Neural crest cell (in vitro differentiated cells): ENCODE measurements around the gene CFAP70. TPM values are rescaled to one million over a fixed set of nuclear protein-coding genes. Genes with fewer than 3 reads are reported as not detected.

Experiments used
- DNase-seq: peaks from one replicate; pipeline ENCODE4 v3.0.0; 2021; ENCODE audit warnings: low read depth, mixed read lengths, low spot score
- H3K27ac Mint-ChIP-seq: one replicate; pipeline ENCODE4 v1.8.0; 2021; ENCODE audit warnings: mild to moderate bottlenecking, mixed read lengths; ENCODE audit not compliant: unreplicated experiment
- H3K27me3 Mint-ChIP-seq: 2 replicates; pipeline ENCODE4 v1.8.0; 2021; ENCODE audit warnings: low read depth, mild to moderate bottlenecking, mixed read lengths
- H3K36me3 Mint-ChIP-seq: 2 replicates; pipeline ENCODE4 v1.8.0; 2021; ENCODE audit warnings: low read depth, mild to moderate bottlenecking, mixed read lengths
- H3K4me1 Mint-ChIP-seq: 2 replicates; pipeline ENCODE4 v1.8.0; 2021; ENCODE audit warnings: mixed read lengths
- H3K4me3 Mint-ChIP-seq: one replicate; pipeline ENCODE4 v1.8.0; 2021; ENCODE audit warnings: mild to moderate bottlenecking, mixed read lengths
- H3K9me3 Mint-ChIP-seq: 2 replicates; pipeline ENCODE4 v1.8.0; 2021; ENCODE audit warnings: mixed read lengths
- CTCF ChIP-seq: fragments of 200-600 bp; sonication (generic); conservative IDR thresholded peaks from 2 replicates; pipeline ENCODE4 v1.5.0; 2021; ENCODE audit warnings: antibody characterized with exemption, mild to moderate bottlenecking
- total RNA-seq: library from RNA; stranded (reverse); gene quantifications from 2 replicates; pipeline ENCODE4 v1.2.1, GENCODE V29; 2021

The CFAP70 gene
- total RNA-seq, 1 donor from 2014 or later = 0.65 TPM

- Mint-ChIP-seq H3K4me1 (no peaks in the 10 kb centered on the region), H3K36me3 (peaks cover 4% of the 10 kb centered on the region), H3K27ac (no peak overlapping the region), H3K4me3 (no peak overlapping the region), H3K9me3 (no peaks in the 10 kb centered on the region), H3K27me3 (no peaks in the 10 kb centered on the region)
- DNase-seq = no peak
- no peak for TF ChIP-seq CTCF
These were observed 133.1 kb downstream of the CFAP70 start for GRCh38 chr10:73225518-73225917.

GRCh38 chr10:73220989-73221388 lies 137.7 kb downstream of the CFAP70 start:
- Mint-ChIP-seq H3K9me3 (no peaks in the 10 kb centered on the region), H3K36me3 (peaks cover 24% of the 10 kb centered on the region), H3K27me3 (no peaks in the 10 kb centered on the region), H3K4me1 (no peaks in the 10 kb centered on the region), H3K4me3 (no peak overlapping the region), H3K27ac (no peak overlapping the region)
- no peak for DNase-seq
- TF ChIP-seq CTCF = no peak

GRCh38 chr10:73219384-73219783 lies 139.3 kb downstream of the CFAP70 start:
- no peaks in the 10 kb centered on the region for H3K4me1 Mint-ChIP-seq

GRCh38 chr10:73218431-73219191 lies 140.1 kb downstream of the CFAP70 start:
- H3K4me1 Mint-ChIP-seq = no peaks in the 10 kb centered on the region
- H3K36me3 Mint-ChIP-seq = peaks cover 29% of the 10 kb centered on the region
- H3K27ac Mint-ChIP-seq = no peak overlapping the region
- no peaks in the 10 kb centered on the region for H3K9me3 Mint-ChIP-seq
- DNase-seq = no peak
- TF ChIP-seq CTCF = peak; percentile 57
- H3K27me3 Mint-ChIP-seq = no peaks in the 10 kb centered on the region
- H3K4me3 Mint-ChIP-seq = no peak overlapping the region

More at GRCh38 chr10:73219384-73219783, 139.3 kb downstream of the CFAP70 start:
- H3K36me3 Mint-ChIP-seq = peaks cover 29% of the 10 kb centered on the region
- no peak overlapping the region for H3K4me3 Mint-ChIP-seq
- TF ChIP-seq CTCF = no peak
- H3K27ac Mint-ChIP-seq = no peak overlapping the region
- H3K9me3 Mint-ChIP-seq = no peaks in the 10 kb centered on the region
- no peak for DNase-seq
- H3K27me3 Mint-ChIP-seq = no peaks in the 10 kb centered on the region

- H3K4me1 Mint-ChIP-seq = no peaks in the 10 kb centered on the region
- no peak overlapping the region for H3K27ac Mint-ChIP-seq
- H3K36me3 Mint-ChIP-seq = peaks cover 31% of the 10 kb centered on the region
- no peak for TF ChIP-seq CTCF
- no peak for DNase-seq
- no peak overlapping the region for H3K4me3 Mint-ChIP-seq
- H3K9me3 Mint-ChIP-seq = no peaks in the 10 kb centered on the region
- no peaks in the 10 kb centered on the region for H3K27me3 Mint-ChIP-seq
These were observed 141.0 kb downstream of the CFAP70 start for GRCh38 chr10:73217628-73218027.
